Measurements from ENCODE around the gene VGF. TPM values are rescaled to one million over a fixed set of nuclear protein-coding genes. Genes with fewer than 3 reads are reported as not detected.
"Not testable (repeated sequence)": the region's sequence is repeated elsewhere in the genome, so short reads cannot be mapped to it uniquely, and the experiment has no call there.

Gene VGF
- total RNA-seq, 8 experiments from 2014 or later: 0.36 to 101 (median 13.7) TPM

DNA sequence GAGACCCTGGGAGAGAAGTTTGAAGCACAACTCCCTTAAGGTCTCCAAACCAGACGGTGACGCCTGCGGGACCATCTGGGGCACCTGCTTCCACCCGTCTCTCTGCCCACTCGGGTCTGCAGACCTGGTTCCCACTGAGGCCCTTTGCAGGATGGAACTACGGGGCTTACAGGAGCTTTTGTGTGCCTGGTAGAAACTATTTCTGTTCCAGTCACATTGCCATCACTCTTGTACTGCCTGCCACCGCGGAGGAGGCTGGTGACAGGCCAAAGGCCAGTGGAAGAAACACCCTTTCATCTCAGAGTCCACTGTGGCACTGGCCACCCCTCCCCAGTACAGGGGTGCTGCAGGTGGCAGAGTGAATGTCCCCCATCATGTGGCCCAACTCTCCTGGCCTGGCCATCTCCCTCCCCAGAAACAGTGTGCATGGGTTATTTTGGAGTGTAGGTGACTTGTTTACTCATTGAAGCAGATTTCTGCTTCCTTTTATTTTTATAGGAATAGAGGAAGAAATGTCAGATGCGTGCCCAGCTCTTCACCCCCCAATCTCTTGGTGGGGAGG, 27.6 kb downstream of the VGF start:
- no peak for ATAC-seq (replicated peaks in 6 of 8)
- peak overlapping the region in 2 of 5 donors; percentile 26 to 29 for H3K4me3 ChIP-seq
- peaks cover 16 to 18% of the 10 kb centered on the region in 2 donors for H3K4me1 ChIP-seq (replicated peaks in 1 of 2)
- 65 to 100% (median 88%) methylated on average over 1 to 4 of the region's 9 CpGs; no CpG with 5 or more reads in 5 of the 10 experiments for WGBS, 10 experiments
- H3K27ac ChIP-seq: peak overlapping the region; percentile 70 to 80
- in situ Hi-C loops (cut with MboI; ENCODE audit: low pct_unique_long_range_greater_than_20kb in 2 of 9, low sequenced_read_pairs in 9 of 9, unreplicated experiment in 9 of 9): loop anchor here in 2 of 9 experiments (25.0 kb wide), 1 partner anchor 150 kb away; no protein-coding TSS in a partner anchor

DNA sequence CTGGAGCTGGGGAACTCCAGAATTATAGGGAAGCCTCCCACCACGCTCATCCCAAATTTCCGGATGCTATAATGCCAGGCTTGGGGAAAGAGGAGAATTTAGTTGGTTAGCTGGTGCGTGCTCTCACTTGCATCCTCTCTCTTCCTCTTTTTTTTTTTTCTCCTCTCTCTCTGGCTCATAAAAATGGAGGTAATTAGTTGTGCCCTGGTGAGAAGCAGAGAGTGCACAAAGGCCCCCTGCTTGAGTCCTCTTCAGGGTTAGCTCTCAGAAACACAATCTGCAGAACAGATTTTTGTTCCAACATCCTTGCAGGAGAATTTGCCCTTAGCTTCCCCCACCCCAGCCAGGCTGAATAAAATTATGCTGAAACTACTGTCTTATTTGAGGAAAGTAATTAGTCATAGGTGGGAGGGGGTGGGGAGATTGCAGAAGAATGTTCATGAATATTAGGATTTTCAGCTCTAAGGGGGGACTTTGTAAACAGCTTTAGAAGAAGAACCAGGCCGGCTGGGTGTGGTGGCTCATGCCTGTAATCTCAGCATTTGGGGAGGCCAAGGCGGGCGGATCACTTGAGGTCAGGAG, 30.9 kb downstream of the VGF start:
- no peak overlapping the region for H3K27ac ChIP-seq
- peaks cover 16 to 18% of the 10 kb centered on the region in 2 donors for H3K4me1 ChIP-seq (replicated peaks in 1 of 2)
- no peak overlapping the region for H3K4me3 ChIP-seq
- peak in 3 of 8 experiments; percentile 20 to 45 (median 40) for ATAC-seq (replicated peaks in 6 of 8)
- WGBS, 10 experiments: 20 to 82% (median 48%) methylated on average over 1 to 5 of the region's 6 CpGs; no CpG with 5 or more reads in 2 of the 10 experiments
- in situ Hi-C loops (cut with MboI; ENCODE audit: low pct_unique_long_range_greater_than_20kb in 2 of 9, low sequenced_read_pairs in 9 of 9, unreplicated experiment in 9 of 9): loop anchor here in 2 of 9 experiments (25.0 kb wide), 1 partner anchor 153 kb away; no protein-coding TSS in a partner anchor

DNA sequence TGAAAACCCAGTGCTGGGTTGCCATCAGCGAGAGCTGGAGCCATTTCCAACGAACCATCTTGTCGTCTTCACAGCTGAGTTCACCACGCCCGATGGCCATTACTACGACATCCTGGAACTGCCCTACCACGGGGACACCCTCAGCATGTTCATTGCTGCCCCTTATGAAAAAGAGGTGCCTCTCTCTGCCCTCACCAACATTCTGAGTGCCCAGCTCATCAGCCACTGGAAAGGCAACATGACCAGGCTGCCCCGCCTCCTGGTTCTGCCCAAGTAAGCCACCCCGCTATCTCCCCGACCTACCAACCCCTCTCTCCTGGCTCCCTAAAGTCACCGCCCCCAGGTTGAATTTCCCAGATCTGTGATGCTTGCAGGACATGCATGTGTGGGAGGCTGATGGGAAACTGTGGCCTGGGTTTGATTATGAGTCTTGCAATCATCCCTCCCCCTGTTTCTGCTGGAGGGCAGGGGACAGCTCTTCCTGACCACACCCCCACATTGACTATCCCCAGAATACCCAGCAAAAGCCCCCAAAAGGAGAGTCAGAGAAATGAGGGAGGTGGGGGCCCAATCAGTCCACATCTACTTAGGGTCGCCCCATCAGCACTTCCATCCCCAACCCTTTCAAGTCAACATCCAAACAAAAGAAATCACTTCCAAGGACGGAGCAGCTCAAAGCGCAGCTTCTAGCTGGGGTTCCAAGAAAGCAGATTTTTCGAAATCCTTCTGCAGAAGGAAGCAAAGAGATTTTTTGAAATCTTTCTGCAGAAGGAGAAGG, 31.6 kb downstream of the VGF start:
- ATAC-seq (replicated peaks in 6 of 8): peak in 2 of 8 experiments; percentile 1 to 38
- Histone ChIP-seq H3K4me1 (replicated peaks in 1 of 2) (peaks cover 16% of the 10 kb centered on the region in 2 donors), H3K27ac (no peak overlapping the region), H3K4me3 (no peak overlapping the region)
- in situ Hi-C loops (cut with MboI; ENCODE audit: low pct_unique_long_range_greater_than_20kb in 2 of 9, low sequenced_read_pairs in 9 of 9, unreplicated experiment in 9 of 9): loop anchor here in 2 of 9 experiments (25.0 kb wide), 1 partner anchor 153 kb away; no protein-coding TSS in a partner anchor
- WGBS, 10 experiments: 60 to 82% (median 72%) methylated on average over 1 to 5 of the region's 15 CpGs; no CpG with 5 or more reads in 3 of the 10 experiments

DNA sequence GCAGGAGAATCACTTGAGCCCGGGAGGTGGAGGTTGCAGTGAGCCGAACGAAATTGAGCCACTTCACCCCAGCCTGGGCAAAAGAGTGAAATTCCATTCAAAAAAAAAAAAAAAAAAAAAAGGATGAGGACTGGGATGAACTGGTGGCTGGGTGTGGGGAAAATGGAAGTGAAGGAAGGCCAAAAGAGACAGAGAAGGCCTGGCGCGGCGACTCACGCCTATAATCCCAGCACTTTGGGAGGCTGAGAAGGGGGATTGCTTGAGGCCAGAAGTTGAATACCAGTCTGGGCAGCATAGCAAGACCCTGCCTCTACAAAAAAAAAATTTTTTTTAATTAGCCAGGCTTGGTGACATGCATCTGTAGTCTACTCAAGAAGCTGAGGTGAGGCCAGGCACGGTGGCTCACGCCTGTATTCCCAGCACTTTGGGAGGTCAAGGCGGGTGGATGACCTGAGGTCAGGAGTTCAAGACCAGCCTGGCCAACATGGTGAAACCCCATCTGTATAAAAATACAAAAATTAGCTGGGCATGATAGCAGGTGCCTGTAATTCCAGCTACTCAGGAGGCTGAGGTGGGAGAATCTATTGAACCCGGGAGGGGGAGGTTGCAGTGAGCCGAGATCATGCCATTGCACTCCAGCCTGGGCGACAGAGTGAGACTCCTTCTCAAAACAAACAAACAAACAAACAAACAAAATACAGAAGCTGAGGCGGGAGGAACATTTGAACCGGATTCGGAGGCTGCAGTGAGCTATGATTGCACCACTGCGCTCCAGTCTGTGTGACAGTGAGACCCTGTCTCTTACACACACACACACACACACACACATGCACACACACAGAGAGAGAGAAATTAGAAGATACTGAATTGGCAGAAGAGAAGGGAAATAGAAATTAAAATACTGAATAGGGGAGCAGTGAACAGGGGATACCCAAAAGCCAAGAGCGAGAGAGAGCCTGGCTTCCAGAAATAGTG, 32.5 kb downstream of the VGF start:
- H3K27ac ChIP-seq; ATAC-seq (replicated peaks in 6 of 8); H3K4me3 ChIP-seq: not testable (repeated sequence)
- in situ Hi-C loops (cut with MboI; ENCODE audit: low pct_unique_long_range_greater_than_20kb in 2 of 9, low sequenced_read_pairs in 9 of 9, unreplicated experiment in 9 of 9): loop anchor here in 2 of 9 experiments (25.0 kb wide), 1 partner anchor 154 kb away; no protein-coding TSS in a partner anchor
- 75 to 100% (median 90%) methylated on average over 1 to 12 of the region's 18 CpGs; no CpG with 5 or more reads in 1 of the 10 experiments for WGBS, 10 experiments
- peaks cover 12 to 14% of the 10 kb centered on the region in 2 donors for H3K4me1 ChIP-seq (replicated peaks in 1 of 2)

DNA sequence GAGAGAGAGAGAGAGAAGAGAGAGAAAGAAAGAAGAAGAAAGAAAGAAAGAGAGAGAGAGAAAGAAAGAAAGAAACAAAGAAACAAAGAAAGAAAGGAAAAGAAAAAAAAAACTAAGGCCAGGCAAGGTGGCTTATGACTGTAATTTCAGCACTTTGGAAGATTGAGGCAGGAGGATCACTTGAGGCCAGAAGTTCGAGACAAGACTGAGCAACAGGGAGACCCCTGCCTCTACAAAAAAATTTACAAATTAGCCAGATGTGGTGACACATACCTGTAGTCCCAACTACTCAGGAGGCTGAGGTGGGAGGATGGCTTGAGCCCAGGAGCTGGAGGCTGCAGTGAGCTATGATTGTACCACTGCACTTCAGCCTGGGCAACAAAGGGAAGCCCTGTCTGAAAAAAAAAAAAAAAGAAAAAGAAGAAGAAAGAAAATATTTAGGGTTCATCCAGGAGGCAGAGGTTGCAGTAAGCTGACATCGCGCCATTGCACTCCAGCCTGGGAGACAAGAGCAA, 35.7 kb downstream of the VGF start:
- WGBS, 10 experiments: 72 to 100% (median 81%) methylated on average over 2 to 3 of the region's 3 CpGs; no CpG with 5 or more reads in 1 of the 10 experiments
- no peak overlapping the region for H3K4me3 ChIP-seq
- in situ Hi-C loops (cut with MboI; ENCODE audit: low pct_unique_long_range_greater_than_20kb in 2 of 9, low sequenced_read_pairs in 9 of 9, unreplicated experiment in 9 of 9): loop anchor here in 2 of 9 experiments (25.0 kb wide), 1 partner anchor 158 kb away; no protein-coding TSS in a partner anchor
- H3K27ac ChIP-seq: no peak overlapping the region
- peaks cover 12 to 23% of the 10 kb centered on the region in 2 donors for H3K4me1 ChIP-seq (replicated peaks in 1 of 2)
- ATAC-seq (replicated peaks in 6 of 8): no peak

DNA sequence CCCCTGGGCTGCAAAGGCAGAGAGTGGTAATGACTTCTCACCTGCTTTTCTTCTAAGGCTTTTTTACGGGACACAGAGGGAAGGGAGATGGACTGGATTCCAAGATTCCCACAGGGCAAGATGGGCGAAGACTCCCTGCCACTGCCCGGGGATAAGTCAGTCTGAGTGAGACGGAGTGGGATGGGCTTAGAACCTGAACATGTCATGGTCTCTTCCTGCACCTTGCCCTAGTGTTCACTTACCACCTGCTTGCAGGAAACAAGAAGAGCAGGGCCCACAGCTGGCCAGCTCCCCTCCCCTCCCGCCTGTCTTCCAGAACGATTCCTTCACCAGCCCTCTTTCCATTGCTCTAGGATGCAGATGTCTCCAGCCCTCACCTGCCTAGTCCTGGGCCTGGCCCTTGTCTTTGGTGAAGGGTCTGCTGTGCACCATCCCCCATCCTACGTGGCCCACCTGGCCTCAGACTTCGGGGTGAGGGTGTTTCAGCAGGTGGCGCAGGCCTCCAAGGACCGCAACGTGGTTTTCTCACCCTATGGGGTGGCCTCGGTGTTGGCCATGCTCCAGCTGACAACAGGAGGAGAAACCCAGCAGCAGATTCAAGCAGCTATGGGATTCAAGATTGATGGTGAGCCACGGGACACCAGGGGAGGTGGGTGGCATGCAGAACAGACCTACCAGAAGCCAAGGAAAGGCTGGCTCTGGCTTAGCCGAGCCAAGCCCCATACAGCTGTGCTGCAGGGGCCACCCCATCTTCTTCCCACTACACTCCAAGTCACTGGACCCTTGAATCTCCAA, 37.1 kb downstream of the VGF start:
- H3K4me3 ChIP-seq: no peak overlapping the region

DNA sequence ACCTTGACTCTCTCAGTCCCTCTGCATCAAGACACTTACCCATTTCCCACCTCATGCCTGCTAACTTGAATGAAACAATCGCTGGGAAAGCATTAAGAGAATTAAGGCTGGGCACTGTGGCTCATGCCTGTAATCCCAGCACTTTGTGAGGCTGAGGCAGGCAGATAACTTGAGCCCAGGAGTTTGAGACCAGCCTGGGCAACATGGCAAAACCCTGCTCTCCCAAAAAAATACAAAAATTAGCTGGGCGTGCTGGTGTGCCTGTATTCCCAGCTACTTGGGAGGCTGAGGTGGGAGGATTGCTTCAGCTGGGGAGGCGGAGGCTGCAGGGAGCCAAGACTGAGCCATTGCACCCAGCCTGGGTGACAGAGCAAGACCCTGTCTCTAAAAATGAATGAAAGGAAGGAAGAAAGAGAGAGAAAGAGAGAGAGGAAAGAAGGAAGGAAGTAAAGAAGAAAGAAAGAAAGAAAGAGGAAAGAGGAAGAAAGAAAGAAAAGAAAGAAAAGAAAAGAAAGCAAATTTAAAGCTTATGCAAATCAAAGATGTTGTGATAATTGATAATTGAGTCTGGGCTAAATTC, 37.8 kb downstream of the VGF start:
- WGBS, 10 experiments: 17 to 97% (median 72%) methylated on average over 1 to 3 of the region's 3 CpGs; no CpG with 5 or more reads in 1 of the 10 experiments

More for the DNA sequence above, 37.1 kb downstream of the VGF start:
- in situ Hi-C loops (cut with MboI; ENCODE audit: low pct_unique_long_range_greater_than_20kb in 2 of 9, low sequenced_read_pairs in 9 of 9, unreplicated experiment in 9 of 9): loop anchor here in 2 of 9 experiments (25.0 kb wide), 1 partner anchor 159 kb away; no protein-coding TSS in a partner anchor
- WGBS, 10 experiments: 24 to 100% (median 80%) methylated on average over 1 to 9 of the region's 14 CpGs
- ATAC-seq (replicated peaks in 6 of 8): no peak
- no peak overlapping the region for H3K27ac ChIP-seq
- H3K4me1 ChIP-seq (replicated peaks in 1 of 2): peaks cover 4 to 21% of the 10 kb centered on the region in 2 donors

DNA sequence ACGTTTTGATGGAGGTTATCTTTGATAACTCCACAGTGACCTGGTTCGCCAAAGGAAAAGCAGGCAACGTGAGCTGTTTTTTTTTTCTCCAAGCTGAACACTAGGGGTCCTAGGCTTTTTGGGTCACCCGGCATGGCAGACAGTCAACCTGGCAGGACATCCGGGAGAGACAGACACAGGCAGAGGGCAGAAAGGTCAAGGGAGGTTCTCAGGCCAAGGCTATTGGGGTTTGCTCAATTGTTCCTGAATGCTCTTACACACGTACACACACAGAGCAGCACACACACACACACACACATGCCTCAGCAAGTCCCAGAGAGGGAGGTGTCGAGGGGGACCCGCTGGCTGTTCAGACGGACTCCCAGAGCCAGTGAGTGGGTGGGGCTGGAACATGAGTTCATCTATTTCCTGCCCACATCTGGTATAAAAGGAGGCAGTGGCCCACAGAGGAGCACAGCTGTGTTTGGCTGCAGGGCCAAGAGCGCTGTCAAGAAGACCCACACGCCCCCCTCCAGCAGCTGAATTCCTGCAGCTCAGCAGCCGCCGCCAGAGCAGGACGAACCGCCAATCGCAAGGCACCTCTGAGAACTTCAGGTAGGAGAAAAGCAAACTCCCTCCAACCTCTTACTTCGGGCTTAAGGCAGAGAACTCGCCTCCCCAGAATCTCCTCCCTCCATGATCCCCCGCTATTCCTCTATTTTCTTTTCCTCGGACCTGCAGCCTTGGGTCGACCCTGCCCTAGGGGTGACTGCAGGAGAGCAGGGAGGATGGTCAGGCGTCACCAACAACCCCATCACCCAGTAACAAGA, 38.5 kb downstream of the VGF start, which contains the start of gene SERPINE1:
SERPINE1 (plus strand) TSS at position 454 of the 809 bp plus-strand sequence. CDS start 1,290 bp downstream, outside the sequence.
- in situ Hi-C loops (cut with MboI; ENCODE audit: low pct_unique_long_range_greater_than_20kb in 2 of 9, low sequenced_read_pairs in 9 of 9, unreplicated experiment in 9 of 9): loop anchor here in 2 of 9 experiments (25.0 kb wide), 1 partner anchor 160 kb away; no protein-coding TSS in a partner anchor
- Histone ChIP-seq H3K4me1 (replicated peaks in 1 of 2) (peaks cover 7 to 29% of the 10 kb centered on the region in 2 donors), H3K4me3 (peak within 1 kb of the TSS in 2 of 5 donors; percentile 16), H3K27ac (peak within 1 kb of the TSS in 1 of 2 donors; percentile 2)
- 0 to 27% (median 8%) methylated on average over 1 to 10 of the region's 22 CpGs; no CpG with 5 or more reads in 1 of the 10 experiments for WGBS, 10 experiments
- ATAC-seq (replicated peaks in 6 of 8): peak; percentile 75 to 98 (median 94)

More for the DNA sequence above, 37.8 kb downstream of the VGF start:
- H3K27ac ChIP-seq: no peak overlapping the region
- in situ Hi-C loops (cut with MboI; ENCODE audit: low pct_unique_long_range_greater_than_20kb in 2 of 9, low sequenced_read_pairs in 9 of 9, unreplicated experiment in 9 of 9): loop anchor here in 2 of 9 experiments (25.0 kb wide), 1 partner anchor 160 kb away; no protein-coding TSS in a partner anchor
- ATAC-seq (replicated peaks in 6 of 8): no peak
- peak overlapping the region in 1 of 5 donors; percentile 16 for H3K4me3 ChIP-seq
- H3K4me1 ChIP-seq (replicated peaks in 1 of 2): peaks cover 4 to 22% of the 10 kb centered on the region in 2 donors

DNA sequence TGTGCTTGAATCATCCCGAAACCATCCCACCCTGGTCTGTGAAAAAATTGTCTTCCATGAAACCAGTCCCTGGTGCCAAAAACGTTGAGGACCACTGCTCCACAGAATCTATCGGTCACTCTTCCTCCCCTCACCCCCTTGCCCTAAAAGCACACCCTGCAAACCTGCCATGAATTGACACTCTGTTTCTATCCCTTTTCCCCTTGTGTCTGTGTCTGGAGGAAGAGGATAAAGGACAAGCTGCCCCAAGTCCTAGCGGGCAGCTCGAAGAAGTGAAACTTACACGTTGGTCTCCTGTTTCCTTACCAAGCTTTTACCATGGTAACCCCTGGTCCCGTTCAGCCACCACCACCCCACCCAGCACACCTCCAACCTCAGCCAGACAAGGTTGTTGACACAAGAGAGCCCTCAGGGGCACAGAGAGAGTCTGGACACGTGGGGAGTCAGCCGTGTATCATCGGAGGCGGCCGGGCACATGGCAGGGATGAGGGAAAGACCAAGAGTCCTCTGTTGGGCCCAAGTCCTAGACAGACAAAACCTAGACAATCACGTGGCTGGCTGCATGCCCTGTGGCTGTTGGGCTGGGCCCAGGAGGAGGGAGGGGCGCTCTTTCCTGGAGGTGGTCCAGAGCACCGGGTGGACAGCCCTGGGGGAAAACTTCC, 39.2 kb downstream of the VGF start:
- in situ Hi-C loops (cut with MboI; ENCODE audit: low pct_unique_long_range_greater_than_20kb in 2 of 9, low sequenced_read_pairs in 9 of 9, unreplicated experiment in 9 of 9): loop anchor here in 2 of 9 experiments (25.0 kb wide), 1 partner anchor 161 kb away; no protein-coding TSS in a partner anchor
- WGBS, 10 experiments: 33 to 100% (median 70%) methylated on average over 1 to 10 of the region's 15 CpGs; no CpG with 5 or more reads in 1 of the 10 experiments

More for the DNA sequence above, 39.2 kb downstream of the VGF start:
- Histone ChIP-seq H3K27ac (peak overlapping the region in 1 of 2 donors; percentile 2), H3K4me3 (no peak overlapping the region), H3K4me1 (replicated peaks in 1 of 2) (peaks cover 8 to 30% of the 10 kb centered on the region in 2 donors)
- ATAC-seq (replicated peaks in 6 of 8): peak in 6 of 8 experiments; percentile 5 to 54 (median 28)

Measured in motor neuron (in vitro differentiated cells).